Prostate gland (tissue), 2 donors: ENCODE data around the gene SPATS1.

ENCODE experiments used
- CTCF ChIP-seq, 4 experiments: fragments of 200-600 bp in 2 of 4; fragments of 450-650 bp in 2 of 4; sonication (generic) in 2 of 4; IDR thresholded peaks; 1 replicate in 3 of 4; 2 replicates in 1 of 4; pipeline ENCODE4 v1.5.1; 2016 to 2019; ENCODE audit warnings: antibody characterized with exemption in 4 of 4, mild to moderate bottlenecking in 2 of 4, moderate library complexity in 2 of 4
- POLR2A ChIP-seq: fragments of 450-650 bp; IDR thresholded peaks from one replicate; pipeline ENCODE4 v1.6.1; 2016; ENCODE audit warnings: antibody characterized with exemption, mild to moderate bottlenecking
- POLR2AphosphoS5 ChIP-seq: sonication (generic); formaldehyde crosslinking; IDR thresholded peaks from one replicate; pipeline ENCODE4 v1.6.1; 2017; ENCODE audit warnings: antibody characterized with exemption

- TF ChIP-seq CTCF (IDR thresholded peaks at IDR 0.05) (no peak), POLR2A (no peak), POLR2AphosphoS5 (no peak)
These were observed 25.2 kb downstream of the SPATS1 start for GRCh38 chr6:44367681-44368080.
